ENCODE measurements around the gene CBX4.

CBX4 gene

DNA sequence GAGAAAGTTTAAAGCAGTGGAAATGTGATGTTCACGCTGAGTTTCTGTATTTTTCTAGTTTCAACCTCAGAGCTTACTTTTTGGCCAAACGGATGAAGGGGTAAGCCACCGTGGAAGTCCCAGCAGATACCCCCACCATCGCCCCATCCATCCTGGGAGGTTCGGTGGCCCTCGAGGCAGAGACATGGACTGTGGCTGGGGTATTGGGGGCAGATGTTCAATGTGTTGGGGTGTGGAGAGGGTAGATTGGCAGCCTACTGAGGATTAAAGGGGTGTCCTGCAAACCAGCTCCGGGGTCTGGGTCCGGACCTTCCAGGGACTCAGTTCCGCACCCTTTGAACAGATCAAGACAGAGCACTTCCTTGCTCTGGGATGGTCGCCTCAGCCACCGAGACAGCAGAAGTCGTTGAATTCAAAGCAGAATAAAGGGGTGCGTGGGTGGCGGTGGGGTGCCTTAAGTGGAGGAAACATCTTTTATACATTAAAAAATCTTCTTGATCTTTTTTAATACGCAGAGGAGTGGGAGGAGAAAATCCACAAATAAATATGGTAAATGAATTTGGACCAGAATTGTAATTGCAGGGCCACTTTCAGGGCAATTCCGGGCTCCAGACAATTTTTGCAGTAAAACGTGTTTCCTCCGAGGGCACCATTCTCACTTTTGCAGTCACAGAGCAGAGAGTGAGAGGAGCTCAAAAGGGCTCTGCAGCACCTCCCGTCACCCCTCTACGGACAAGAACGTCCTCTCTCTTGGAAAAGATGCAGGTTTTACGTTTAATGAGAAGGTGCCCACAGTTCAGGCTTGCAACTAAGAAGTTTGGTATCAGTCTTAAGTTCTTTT is 34.2 kb downstream of the CBX4 start:
- no peaks in the 10 kb centered on the region for H3K9me2 ChIP-seq (replicated peaks; ENCODE audit: insufficient read depth, low read length)
- no peak overlapping the region for H3K9ac ChIP-seq (ENCODE audit: low read length)
- H3K4me3 ChIP-seq (ENCODE audit: low read length) = no peak overlapping the region
- H3K9me3 ChIP-seq (replicated peaks; ENCODE audit: insufficient read depth, low read length) = no peaks in the 10 kb centered on the region
- H4K20me1 ChIP-seq (ENCODE audit: insufficient read depth, low read length) = no peaks in the 10 kb centered on the region
- H3F3A ChIP-seq (ENCODE audit: insufficient read depth, low read length) = no peaks in the 10 kb centered on the region
- H3K4me1 ChIP-seq (ENCODE audit: low read length) = no peaks in the 10 kb centered on the region
- H3K27me3 ChIP-seq (replicated peaks; ENCODE audit: insufficient read depth, low read length) = peaks cover 94% of the 10 kb centered on the region
- H3K79me2 ChIP-seq (ENCODE audit: low read length) = no peaks in the 10 kb centered on the region
- no peaks in the 10 kb centered on the region for H3K36me3 ChIP-seq (replicated peaks; ENCODE audit: insufficient read depth, low read length)
- no peak for DNase-seq
- no peak for TF ChIP-seq EZH2phosphoT487 (IDR thresholded peaks at IDR 0.05; ENCODE audit: low read length)
- TF ChIP-seq, protein P1, sequence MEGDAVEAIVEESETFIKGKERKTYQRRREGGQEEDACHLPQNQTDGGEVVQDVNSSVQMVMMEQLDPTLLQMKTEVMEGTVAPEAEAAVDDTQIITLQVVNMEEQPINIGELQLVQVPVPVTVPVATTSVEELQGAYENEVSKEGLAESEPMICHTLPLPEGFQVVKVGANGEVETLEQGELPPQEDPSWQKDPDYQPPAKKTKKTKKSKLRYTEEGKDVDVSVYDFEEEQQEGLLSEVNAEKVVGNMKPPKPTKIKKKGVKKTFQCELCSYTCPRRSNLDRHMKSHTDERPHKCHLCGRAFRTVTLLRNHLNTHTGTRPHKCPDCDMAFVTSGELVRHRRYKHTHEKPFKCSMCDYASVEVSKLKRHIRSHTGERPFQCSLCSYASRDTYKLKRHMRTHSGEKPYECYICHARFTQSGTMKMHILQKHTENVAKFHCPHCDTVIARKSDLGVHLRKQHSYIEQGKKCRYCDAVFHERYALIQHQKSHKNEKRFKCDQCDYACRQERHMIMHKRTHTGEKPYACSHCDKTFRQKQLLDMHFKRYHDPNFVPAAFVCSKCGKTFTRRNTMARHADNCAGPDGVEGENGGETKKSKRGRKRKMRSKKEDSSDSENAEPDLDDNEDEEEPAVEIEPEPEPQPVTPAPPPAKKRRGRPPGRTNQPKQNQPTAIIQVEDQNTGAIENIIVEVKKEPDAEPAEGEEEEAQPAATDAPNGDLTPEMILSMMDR (IDR thresholded peaks at IDR 0.05; ENCODE audit: low read length) = no peak
- TF ChIP-seq EZH2 (optimal IDR thresholded peaks at IDR 0.05; ENCODE audit: low read depth, low read length) = no peak
- no peak overlapping the region for H3K27ac ChIP-seq (ENCODE audit: low read length)
- H2AFZ ChIP-seq (ENCODE audit: low read length) = no peak overlapping the region
- H3K4me2 ChIP-seq (ENCODE audit: low read depth, low read length) = no peak overlapping the region

DNA sequence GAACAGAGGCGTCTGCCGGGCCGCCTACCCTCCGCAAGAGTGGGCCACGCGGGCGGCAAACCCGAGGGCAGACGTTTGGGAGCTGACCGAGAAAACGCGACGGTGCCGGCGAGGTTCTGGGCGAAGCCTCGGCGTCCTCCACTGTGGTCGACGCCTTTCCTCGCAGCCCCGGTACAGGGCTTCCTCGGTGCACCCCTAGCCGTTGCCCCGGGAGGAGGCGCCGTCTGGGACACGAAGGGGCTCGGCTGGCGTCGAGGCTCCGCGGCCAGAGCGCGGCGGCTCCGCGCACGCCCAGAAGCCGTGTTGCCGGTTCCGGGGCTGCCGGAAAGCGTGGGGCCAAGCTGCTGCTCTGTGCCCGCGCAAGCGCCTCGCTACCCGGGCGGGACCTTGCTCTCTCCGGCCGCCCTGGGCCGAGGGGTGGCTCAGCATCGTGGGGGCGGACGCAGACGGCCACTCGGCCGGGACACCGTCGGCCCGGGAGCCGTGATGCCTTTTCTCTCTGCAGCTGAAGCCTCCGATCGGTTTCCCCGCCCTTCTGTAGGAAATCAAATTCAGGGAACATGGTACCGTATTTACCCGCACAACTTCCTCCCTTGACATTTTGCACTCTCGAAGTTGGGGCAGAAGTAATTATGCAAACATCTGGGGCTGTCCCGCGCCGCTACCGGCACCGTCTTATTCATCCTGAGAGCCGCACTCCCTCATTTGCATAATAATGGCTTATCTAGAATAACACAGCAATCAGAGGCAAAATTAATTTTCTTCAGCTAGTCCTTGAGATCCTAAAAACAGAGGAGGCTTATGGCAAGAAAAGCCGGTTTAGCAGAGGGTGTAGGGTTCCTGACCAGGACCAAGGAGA is 35.0 kb downstream of the CBX4 start:
- TF ChIP-seq EZH2phosphoT487 (IDR thresholded peaks at IDR 0.05; ENCODE audit: low read length) (no peak), EZH2 (optimal IDR thresholded peaks at IDR 0.05; ENCODE audit: low read depth, low read length) (peak; percentile 82)
- TF ChIP-seq, protein P1 (IDR thresholded peaks at IDR 0.05; ENCODE audit: low read length) = no peak
- Histone ChIP-seq H3K27me3 (replicated peaks; ENCODE audit: insufficient read depth, low read length) (peaks cover 100% of the 10 kb centered on the region), H3K27ac (ENCODE audit: low read length) (no peak overlapping the region), H4K20me1 (ENCODE audit: insufficient read depth, low read length) (no peaks in the 10 kb centered on the region), H3K36me3 (replicated peaks; ENCODE audit: insufficient read depth, low read length) (no peaks in the 10 kb centered on the region), H3K79me2 (ENCODE audit: low read length) (no peaks in the 10 kb centered on the region), H3K4me3 (ENCODE audit: low read length) (no peak overlapping the region), H3K4me2 (ENCODE audit: low read depth, low read length) (no peak overlapping the region), H3K9me2 (replicated peaks; ENCODE audit: insufficient read depth, low read length) (no peaks in the 10 kb centered on the region), H3K9me3 (replicated peaks; ENCODE audit: insufficient read depth, low read length) (no peaks in the 10 kb centered on the region), H3F3A (ENCODE audit: insufficient read depth, low read length) (no peaks in the 10 kb centered on the region), H3K4me1 (ENCODE audit: low read length) (no peaks in the 10 kb centered on the region), H2AFZ (ENCODE audit: low read length) (no peak overlapping the region), H3K9ac (ENCODE audit: low read length) (no peak overlapping the region)
- DNase-seq = no peak

DNA sequence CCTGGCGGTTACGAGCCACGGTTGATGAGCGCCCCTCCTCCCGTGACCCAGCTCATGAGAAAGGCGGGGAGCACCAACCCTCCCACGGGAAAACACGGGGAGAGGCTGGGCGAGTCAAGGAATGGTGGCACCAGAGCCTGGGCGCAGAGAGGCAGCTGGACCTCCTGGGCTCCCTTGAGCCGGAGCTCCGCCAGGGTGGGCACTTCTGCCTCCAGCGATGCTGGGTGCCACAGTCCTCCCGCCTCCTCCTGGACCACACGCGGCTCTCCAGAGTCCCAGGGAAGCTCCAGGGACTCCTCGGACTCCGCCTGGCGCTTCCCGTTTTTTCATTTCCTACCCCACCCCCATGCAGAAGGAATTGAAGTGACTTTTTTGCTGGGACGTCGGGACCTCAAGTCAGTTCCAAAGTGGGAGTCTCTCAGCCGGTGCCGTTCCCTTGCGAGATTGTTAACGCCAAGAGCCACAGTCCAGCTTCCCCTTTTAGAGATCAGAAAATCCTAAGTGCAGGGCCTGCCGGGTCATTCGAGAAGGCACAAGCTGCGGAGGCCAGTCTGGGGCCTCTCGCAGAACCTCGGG is 35.7 kb downstream of the CBX4 start:
- Histone ChIP-seq H3K4me3 (ENCODE audit: low read length) (no peak overlapping the region), H3F3A (ENCODE audit: insufficient read depth, low read length) (no peaks in the 10 kb centered on the region), H3K9me3 (replicated peaks; ENCODE audit: insufficient read depth, low read length) (no peaks in the 10 kb centered on the region), H3K9ac (ENCODE audit: low read length) (no peak overlapping the region), H3K9me2 (replicated peaks; ENCODE audit: insufficient read depth, low read length) (no peaks in the 10 kb centered on the region), H3K79me2 (ENCODE audit: low read length) (no peaks in the 10 kb centered on the region), H3K27me3 (replicated peaks; ENCODE audit: insufficient read depth, low read length) (peaks cover 100% of the 10 kb centered on the region), H3K4me2 (ENCODE audit: low read depth, low read length) (no peak overlapping the region), H3K4me1 (ENCODE audit: low read length) (0 out of 2 replicates have a peak, but pooled peaks cover 3% of the 10 kb centered on the region), H3K36me3 (replicated peaks; ENCODE audit: insufficient read depth, low read length) (no peaks in the 10 kb centered on the region), H2AFZ (ENCODE audit: low read length) (no peak overlapping the region), H4K20me1 (ENCODE audit: insufficient read depth, low read length) (no peaks in the 10 kb centered on the region), H3K27ac (ENCODE audit: low read length) (no peak overlapping the region)
- TF ChIP-seq, protein P1 (IDR thresholded peaks at IDR 0.05; ENCODE audit: low read length) = no peak
- TF ChIP-seq EZH2phosphoT487 (IDR thresholded peaks at IDR 0.05; ENCODE audit: low read length) (no peak), EZH2 (optimal IDR thresholded peaks at IDR 0.05; ENCODE audit: low read depth, low read length) (no peak)
- DNase-seq = no peak
